EL (cell line): ENCODE data around the gene PCDHGA12.
A peak's percentile ranks its signal among the peaks of the same experiment; 100 is the strongest.
"Not testable (repeated sequence)": the region's sequence is repeated elsewhere in the genome, so short reads cannot be mapped to it uniquely, and the experiment has no call there.

Experiments
- DNase-seq: peaks from one replicate; pipeline ENCODE4 v3.0.0-alpha.2; 2016

PCDHGA12 gene

GRCh38 chr5:141430332-141431113 is at the start of gene PCDHGA12:
TSS of gene PCDHGA12 (plus strand) at chr5:141430507. CDS start at chr5:141430760, 253 bp downstream.
- peak; percentile 76 for DNase-seq

- DNase-seq = peak; percentile 62
Measured at GRCh38 chr5:141382469-141383294, 47.6 kb upstream of the PCDHGA12 start, which contains the start of gene PCDHGA7. TSS of gene PCDHGA7 (plus strand) at chr5:141382742. CDS start at chr5:141382900, 158 bp downstream.

- DNase-seq = no peak
Measured at GRCh38 chr5:141383345-141383744, 47.0 kb upstream of the PCDHGA12 start.

- DNase-seq = no peak
Measured at GRCh38 chr5:141384471-141385267, 45.6 kb upstream of the PCDHGA12 start.

GRCh38 chr5:141387557-141388311 is 42.6 kb upstream of the PCDHGA12 start, which contains the start of gene PCDHGB4:
TSS of gene PCDHGB4 (plus strand) at chr5:141387698. CDS start at chr5:141387885, 187 bp downstream.
- peak; percentile 44 for DNase-seq

GRCh38 chr5:141388661-141389060 is 41.6 kb upstream of the PCDHGA12 start:
- no peak for DNase-seq

- no peak for DNase-seq
Measured at GRCh38 chr5:141389153-141390042, 40.9 kb upstream of the PCDHGA12 start.

- DNase-seq = no peak
Measured at GRCh38 chr5:141392429-141393198, 37.7 kb upstream of the PCDHGA12 start, which contains the start of gene PCDHGA8. TSS of gene PCDHGA8 (plus strand) at chr5:141392633. CDS start at chr5:141392814, 181 bp downstream.

GRCh38 chr5:141393267-141393666 is 37.0 kb upstream of the PCDHGA12 start:
- DNase-seq = no peak

- DNase-seq = not testable (repeated sequence)
Measured at GRCh38 chr5:141394401-141395187, 35.7 kb upstream of the PCDHGA12 start.

GRCh38 chr5:141397756-141398551 is 32.4 kb upstream of the PCDHGA12 start, which contains the start of gene PCDHGB5:
TSS of gene PCDHGB5 (plus strand) at chr5:141397947. CDS start at chr5:141398128, 181 bp downstream.
- peak; percentile 74 for DNase-seq

- no peak for DNase-seq
Measured at GRCh38 chr5:141398608-141399007, 31.7 kb upstream of the PCDHGA12 start.

- DNase-seq = no peak
Measured at GRCh38 chr5:141399555-141400258, 30.6 kb upstream of the PCDHGA12 start.

- peak; percentile 32 for DNase-seq
Measured at GRCh38 chr5:141402553-141403243, 27.6 kb upstream of the PCDHGA12 start, which contains the start of gene PCDHGA9. TSS of gene PCDHGA9 (plus strand) at chr5:141402778. CDS start at chr5:141402953, 175 bp downstream.

- DNase-seq = no peak
Measured at GRCh38 chr5:141403387-141403786, 26.9 kb upstream of the PCDHGA12 start.

- DNase-seq = peak; percentile 57
Measured at GRCh38 chr5:141407790-141408505, 22.4 kb upstream of the PCDHGA12 start, which contains the start of gene PCDHGB6. TSS of gene PCDHGB6 (plus strand) at chr5:141408021. CDS start at chr5:141408203, 182 bp downstream.
